ENCODE results near the gene ATP6AP2.
"Not testable (repeated sequence)": the region's sequence is repeated elsewhere in the genome, so short reads cannot be mapped to it uniquely, and the experiment has no call there.

ATP6AP2 gene

DNA sequence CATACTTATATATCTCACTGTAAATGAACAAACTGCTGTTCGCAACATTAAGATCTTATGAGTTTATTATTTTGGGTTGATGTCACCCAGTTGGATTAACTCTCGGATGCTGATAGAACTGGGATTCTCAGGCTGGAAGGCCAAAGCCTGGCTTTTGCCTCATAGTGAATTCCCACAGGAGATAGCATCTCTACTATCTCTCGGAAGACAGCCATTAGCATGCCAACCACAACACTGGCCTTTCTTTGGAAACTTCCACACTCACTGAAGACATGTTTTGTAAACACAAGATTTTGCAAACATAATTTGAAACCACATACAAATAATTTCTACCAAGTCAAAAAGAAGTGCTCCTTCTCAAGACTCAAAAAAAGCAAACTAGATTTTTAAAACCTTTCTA lies 4.5 kb upstream of the ATP6AP2 start:
- no peak for DNase-seq

DNA sequence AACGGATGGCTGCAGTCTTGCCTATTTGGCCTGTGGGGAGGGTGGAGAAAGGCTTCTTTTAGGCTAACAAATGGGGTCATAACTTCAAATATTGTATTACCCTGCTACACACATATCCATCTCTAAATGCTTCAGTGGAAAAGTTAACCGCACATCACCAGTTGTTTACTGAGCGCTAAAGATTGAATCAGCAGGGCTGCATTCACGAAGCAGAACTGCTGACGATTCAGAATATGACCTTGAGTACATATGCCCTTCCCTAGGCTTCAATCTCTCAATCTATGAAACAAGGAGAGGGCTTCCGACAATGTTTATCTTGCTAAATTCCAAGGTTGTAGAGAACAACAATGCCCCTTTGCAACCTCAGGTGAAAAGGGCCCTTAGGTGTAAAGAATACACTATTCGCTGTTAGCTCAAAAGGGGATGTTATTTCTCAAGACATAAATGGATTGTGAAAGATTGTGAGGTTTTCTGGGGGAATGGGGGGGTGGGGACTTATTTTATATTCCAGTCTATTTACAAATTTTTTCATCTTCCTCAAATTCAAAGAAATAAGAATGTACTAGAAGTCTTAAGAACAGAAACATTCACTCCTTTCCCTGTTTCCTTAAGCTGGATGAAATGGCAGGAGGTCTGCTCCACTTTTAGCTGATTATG lies 2.6 kb upstream of the ATP6AP2 start:
- peak; percentile 4 for DNase-seq

DNA sequence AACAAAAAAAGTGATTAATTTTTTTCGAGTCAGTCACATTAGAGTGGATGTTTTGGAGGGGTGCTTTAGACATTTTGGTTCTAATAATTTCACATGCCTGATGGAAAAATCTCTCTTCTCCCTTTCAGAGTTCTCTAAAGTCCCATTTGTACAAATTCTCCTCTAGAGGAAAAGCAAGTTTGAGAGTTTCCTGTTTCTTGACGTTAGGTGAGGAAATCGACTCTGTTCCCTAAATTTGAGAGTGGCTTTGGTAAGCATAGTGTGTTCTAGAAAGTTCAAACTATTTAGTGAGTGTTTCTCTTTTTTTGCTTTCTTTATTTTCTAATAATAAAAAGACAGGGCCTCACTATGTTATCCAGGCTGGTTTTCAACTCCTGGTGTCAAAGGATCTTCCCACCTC lies 1.6 kb upstream of the ATP6AP2 start:
- DNase-seq = no peak

DNA sequence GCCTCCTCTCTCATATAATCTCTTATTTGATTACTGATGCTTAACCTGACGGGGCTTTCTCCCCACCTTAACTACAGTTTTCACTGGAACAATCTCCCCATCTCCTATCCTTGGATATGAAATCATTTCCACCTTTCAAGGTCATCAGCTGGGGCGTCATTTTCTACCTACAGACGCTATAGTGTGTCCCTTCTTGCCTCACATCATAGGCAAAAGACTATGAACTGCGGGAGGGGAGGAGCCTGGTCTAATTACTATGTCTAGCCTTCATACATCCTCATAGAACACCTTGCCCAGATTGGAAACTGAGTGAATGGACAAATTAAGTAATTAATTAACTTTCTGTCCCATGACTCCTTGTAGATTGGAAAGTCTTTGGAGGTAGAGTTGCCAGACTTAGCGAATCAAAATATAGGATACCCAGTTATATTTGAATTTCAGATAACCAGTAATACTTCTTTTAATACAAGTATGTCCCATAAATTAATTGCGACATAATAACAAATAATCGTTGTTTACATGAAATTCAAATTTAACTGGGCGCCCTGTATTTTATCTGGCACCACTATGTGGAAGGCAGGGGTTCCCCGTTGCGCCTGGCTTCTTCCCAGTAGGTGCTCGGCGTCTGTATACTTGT lies 752 bp upstream of the ATP6AP2 start:
- DNase-seq = peak; percentile 55

DNA sequence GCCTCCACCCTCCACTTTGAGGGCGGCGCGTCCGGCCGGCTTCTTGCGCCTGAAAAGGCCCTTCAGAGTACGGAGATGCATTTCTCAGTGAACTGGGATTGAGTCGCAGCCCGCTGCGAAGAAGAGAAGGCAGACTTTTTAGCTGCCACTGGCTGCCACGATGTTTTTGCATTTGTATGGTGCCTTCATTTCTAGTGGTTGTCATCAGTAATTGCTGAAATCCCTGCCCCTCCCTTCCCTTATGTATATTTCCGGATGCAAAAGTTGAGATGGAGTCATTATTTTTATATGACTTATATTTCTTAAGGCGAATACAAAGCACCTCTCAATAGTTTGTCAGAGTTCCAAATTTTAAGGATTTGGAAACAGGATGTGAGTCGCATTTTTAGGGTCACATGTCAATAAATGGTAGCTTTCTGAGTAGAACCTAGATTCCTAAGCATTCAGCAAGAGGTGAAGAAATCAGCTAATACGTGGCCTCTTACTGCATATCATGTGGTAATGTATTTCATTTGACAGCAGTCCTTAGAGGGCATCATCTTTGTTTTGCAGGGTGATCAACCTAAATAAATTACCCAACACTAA lies 658 bp downstream of the ATP6AP2 start:
- DNase-seq = no peak

DNA sequence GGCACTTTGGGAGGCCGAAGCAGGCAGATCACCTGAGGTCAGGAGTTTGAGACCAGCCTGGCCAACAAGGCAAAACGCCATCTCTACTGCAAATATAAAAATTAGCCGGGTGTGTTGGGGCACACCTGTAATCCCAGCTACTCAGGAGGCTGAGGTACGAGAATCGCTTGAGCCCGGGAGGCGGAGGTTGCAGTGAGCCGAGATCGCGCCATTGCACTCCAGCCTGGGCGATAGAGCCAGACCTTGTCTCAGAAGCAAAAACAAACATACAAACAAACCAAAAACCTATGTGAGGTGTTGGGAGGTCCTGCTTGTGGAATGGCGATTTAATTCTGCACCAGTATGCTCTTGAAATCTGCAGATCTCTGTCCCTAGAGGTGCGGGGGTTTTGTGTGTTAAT lies 1.4 kb downstream of the ATP6AP2 start:
- DNase-seq = not testable (repeated sequence)

DNA sequence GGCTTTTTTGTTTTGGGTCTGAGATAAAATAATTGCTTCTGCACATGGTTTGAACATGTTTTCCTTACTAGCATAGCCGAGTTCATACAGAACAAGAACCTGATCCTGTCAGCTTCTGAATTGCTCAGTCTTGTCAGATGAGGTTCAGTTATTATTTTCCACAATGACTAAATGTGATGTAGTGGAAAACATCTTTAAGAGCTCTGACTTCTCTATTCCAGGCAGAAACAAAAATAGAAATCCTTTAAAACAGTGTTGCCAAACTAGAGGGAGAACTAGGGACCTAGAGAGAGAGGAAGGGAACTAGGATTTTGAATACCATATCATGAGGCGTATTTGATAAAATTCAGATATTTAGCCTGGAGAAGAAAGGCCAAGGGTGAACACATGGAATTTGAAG lies 2.0 kb downstream of the ATP6AP2 start:
- no peak for DNase-seq

DNA sequence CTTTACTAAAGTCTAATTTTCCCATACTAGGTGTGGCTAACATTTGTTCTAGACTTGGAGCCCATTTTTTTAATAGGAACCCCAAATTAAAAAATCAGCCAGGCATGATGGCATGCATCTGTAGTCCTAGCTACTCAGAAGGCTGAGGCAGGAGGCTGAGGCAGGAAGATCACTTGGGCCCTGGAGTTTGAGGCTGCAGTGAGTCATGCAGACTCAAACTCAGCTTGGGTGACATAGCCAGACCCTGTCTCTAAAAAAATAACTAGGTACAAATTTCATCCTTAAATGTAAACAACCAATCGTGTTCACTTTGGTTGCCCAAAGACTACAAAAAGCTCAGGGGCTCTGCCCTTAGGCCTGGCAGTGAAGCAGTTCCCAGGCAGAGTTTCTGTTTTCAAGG lies 6.9 kb downstream of the ATP6AP2 start:
- not testable (repeated sequence) for DNase-seq

DNA sequence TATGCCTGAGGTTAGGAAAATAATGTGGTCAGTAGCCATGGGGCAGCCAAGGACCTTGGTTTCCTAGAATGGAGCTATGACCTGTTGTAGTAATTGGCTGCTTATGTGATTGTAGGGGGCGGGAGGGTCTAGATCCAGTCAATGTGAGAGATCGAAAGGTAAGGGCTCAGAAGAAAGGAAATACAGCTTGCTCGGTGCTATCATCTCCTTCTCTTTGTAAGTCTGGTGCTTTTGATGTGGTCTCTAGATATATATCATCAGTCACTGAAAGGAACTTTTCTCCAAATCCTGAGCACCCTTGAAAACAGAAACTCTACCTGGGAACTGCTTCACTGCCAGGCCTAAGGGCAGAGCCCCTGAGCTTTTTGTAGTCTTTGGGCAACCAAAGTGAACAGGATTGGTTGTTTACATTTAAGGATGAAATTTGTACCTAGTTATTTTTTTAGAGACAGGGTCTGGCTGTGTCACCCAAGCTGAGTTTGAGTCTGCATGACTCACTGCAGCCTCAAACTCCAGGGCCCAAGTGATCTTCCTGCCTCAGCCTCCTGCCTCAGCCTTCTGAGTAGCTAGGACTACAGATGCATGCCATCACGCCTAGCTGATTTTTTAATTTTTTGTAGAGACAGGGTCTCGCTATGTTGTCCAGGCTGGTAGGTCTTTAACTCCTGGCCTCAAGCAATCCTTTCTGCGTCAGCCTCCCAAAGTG lies 9.0 kb downstream of the ATP6AP2 start:
- DNase-seq = not testable (repeated sequence)

DNA sequence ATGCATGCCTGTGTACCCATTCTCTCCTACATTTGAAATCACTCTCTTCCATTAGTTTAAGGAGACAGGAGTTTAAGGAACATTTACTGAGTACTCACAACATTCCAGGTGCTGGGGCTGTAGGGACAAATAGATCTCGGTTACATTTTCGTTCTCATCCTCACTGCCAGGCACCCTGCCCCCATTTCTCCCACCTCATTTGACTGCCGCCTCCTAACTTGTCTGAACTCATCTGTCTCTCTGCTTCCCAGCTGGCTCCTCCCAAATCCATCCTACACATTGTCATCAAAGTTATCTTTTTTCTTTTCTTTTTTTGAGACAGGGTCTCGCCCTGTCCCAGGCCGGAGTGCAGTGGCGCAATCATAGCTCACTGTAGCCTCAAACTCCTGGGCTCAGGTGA lies 22.7 kb downstream of the ATP6AP2 start:
- no peak for DNase-seq

DNA sequence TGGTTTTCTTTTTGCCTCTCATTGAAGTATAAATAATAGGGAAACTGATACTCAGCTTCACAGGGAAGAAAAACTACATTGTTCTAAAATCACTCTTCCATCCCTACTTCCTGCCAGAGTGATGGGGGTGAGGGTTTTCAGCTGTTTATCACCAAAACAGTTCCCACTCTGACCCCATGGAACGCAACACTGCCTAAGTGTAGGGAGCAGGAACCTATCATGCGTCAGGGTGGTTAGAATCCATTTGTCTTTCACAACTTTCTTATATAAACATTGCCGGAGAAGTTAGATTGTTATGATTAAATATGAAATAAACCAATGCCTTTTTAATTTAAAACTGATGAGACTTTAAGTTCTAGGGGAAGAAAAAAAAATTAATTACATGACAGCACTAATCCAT lies 26.6 kb downstream of the ATP6AP2 start:
- no peak for DNase-seq

DNA sequence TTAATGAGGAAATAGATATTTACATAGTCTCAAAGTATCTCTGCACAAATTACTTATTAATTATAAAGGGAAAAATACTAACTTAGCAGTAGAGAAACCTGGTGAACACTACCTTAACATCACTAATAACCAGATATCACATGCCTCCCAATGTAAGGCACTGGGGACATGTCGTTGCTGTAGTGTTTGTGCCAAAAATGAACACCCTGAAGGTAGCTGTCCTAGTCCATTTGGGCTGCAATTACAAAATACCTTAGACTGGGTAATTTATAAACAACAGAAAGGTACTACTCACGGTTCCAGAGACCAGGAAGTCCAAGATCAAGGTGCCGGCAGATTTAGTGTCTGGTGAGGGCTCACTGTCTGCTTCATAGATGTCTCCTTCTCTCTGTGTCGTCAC lies 31.7 kb downstream of the ATP6AP2 start:
- DNase-seq = no peak

DNA sequence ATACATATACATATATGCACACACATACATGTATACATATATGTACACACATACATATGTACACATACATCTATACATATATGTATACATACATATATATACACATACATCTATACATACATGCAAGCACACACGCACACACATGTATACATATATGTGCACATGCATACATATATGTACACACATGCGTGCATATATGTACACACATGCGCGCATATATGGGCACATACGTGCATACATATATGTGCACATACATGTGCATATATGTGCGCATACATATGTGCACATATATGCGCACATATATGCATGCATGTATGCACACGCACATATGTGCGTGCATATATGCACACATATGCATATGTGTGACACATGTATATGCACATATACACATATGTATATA lies 35.2 kb downstream of the ATP6AP2 start:
- DNase-seq = no peak

DNA sequence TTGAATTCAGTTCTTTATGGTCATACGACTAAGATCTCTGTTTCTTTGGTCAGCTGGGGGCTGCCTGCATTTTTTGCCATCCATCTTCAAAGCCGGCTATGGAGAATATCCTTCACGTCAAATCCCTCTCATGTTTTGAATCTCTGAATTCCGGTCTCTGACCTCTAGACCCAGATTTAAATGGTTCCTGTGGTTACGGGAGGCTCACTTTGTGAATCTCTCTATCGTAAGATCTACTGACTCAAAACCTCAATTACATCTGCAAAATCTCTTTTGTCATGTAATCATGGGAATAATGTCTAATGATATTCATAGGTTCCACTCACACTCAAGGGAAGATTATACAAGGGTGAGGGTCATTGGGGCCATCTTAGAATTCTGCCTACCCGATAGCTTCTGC lies 36.8 kb downstream of the ATP6AP2 start:
- DNase-seq = no peak

DNA sequence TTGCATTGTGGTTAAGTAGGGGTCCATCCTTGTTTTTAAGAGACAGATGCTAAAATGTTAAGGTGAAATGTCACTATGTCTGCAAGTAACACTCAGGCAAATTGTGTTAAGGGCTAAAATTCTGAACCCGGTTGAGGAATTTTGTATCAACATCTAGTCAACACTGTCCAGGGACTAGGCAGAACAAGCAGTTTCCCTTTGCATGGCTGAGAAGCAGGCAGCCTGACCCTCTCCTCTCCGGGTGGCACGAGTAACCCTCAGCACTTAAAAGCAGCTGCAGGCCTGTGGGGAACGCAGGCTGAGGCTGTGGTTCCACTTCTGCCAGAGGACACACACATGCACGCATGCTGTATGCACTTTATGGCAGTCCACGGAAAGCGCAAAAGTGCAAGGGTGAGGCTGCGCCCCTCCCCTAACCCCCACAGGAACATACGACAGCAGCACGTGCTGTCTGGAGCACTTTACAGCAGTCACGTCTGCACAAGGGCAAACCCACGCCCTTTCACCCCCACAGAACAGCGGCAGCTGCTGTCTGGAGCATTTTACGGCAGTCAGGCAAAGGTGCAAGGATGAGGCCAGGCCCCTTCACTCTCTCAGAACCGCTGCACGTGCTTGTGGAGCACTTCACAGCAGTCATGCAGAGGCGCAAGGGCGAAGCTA lies 41.8 kb downstream of the ATP6AP2 start:
- DNase-seq = peak; percentile 45

DNA sequence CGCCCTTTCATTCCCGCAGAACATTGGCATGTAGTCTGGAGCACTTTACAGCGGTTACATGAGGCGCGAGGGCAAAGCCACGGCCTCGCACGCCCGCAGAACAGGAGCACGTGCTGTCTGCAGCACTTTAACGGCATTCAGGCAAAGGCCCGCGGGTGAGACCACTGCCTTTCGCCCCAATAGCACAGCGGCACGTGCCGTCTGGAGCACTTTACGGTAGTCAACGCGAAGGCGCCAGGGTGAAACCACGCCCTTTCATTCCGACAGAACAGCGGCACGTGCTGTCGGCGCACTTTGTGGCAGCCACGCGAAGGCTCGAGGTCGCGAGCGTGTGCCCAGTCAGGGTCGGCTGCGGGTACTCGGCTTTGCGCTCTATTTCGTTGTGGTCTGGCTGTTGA lies 42.4 kb downstream of the ATP6AP2 start, which contains the start of gene MPC1L:
TSS of gene MPC1L (plus strand) at position 290 of the 398 bp plus-strand sequence. CDS start 138 bp downstream, outside the sequence.
- no peak for DNase-seq

DNA sequence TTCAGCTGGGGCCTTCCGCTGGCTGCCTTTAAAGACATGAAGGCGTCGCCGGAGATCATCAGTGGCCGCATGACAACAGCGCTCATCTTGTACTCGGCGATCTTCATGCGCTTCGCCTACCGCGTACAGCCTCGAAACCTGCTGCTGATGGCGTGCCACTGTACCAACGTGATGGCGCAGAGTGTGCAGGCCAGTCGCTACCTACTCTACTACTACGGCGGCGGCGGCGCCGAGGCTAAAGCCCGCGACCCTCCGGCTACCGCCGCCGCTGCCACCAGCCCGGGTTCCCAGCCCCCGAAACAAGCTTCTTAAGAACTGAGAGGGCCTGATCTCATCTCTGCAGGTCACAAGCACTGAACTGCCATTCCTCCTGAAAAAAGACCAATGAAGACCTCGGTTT lies 42.9 kb downstream of the ATP6AP2 start:
- DNase-seq = no peak

DNA sequence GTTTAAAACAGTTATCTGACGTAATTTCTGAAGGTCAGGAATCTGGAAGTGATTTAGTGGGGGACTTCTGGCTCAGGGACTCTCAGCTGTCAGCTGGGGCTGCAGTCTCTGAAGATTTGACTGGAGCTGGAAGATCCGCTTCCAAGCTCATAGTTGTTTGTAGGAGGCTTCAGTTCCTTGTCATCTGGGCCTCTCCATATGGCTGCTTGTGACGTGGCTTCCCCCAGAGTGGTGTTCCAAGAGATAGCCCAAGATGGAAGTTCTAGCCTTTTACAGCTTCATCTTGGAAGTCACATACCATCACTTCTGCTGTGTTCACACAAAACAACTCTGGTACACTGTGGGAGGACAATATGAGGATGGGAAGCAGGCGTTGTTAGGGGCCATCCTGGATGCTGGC lies 44.5 kb downstream of the ATP6AP2 start:
- no peak for DNase-seq

DNA sequence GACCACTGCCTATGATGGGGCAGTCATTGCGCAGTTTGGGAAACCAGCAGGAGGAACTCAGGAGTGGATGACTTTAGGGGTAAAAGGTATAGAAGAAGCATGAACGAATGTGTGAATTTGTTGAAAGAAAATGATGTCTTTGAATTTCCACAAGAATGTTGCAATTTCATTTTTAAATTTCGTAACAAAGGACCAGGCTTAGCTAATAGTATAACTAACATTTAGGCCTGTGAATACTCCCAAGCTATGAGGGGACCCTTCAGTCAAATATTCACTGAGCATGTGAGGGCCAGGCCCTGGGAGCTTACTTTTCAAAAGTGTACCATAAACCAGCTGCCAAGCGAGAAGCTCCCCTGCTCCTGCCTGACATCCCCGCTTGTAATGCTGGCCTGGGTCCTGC lies 47.7 kb downstream of the ATP6AP2 start:
- DNase-seq = no peak

DNA sequence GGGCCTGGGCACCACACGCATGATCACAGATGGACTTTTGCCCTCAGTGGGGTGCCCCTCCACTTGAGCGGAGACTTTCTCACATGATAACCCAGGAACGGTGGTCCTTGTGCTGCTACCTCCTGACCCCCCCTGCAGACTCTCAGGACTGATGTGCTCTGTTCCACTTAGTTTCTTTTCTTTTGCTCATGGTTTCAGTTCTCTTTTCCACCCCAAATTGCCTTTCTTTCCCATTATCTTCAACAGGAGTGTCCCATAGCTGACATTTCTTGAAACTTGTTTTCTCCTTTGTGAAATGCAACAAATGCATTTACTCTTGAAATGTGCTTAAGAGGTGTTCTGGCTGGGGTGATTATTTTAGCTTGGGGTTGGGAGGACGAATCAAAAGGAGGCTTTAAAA lies 51.4 kb downstream of the ATP6AP2 start:
- DNase-seq = no peak

DNA sequence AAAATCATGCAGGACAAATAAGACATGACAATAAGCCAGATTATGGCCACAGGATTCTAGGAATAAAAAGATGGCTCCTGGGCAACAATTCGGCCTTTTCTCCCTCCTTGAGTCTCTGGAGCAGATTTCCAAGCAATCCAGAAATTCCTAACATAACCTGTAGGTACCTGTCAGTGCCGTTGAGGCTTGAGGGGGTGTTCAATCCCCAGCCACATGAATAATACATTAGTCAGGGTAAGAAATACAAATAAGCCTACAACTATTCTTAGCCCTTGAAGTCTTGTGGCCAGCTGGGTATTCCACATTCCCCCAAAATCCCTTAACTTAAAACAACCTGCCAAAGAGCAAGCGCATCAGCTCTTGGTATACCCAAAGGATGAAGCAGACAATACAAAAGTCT lies 56.9 kb downstream of the ATP6AP2 start:
- no peak for DNase-seq

DNA sequence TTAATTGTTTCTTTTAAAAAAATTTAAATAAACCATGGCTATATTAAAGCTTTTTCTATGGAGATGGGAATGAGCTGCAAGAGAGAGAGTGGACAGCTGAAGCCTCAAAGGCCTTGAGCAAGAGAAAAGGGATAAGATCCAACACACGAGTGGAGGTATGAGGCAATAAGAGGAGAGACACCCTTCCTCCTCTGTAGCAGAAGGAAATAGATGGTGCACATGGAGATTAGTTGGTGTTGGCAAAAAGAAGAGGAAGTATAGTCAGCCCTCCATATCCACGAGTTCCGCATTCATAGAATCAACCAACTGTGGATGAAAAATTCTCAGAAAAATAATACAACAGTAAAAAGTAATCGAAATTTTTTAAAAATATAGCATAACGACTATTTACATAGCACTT lies 63.4 kb downstream of the ATP6AP2 start:
- no peak for DNase-seq

DNA sequence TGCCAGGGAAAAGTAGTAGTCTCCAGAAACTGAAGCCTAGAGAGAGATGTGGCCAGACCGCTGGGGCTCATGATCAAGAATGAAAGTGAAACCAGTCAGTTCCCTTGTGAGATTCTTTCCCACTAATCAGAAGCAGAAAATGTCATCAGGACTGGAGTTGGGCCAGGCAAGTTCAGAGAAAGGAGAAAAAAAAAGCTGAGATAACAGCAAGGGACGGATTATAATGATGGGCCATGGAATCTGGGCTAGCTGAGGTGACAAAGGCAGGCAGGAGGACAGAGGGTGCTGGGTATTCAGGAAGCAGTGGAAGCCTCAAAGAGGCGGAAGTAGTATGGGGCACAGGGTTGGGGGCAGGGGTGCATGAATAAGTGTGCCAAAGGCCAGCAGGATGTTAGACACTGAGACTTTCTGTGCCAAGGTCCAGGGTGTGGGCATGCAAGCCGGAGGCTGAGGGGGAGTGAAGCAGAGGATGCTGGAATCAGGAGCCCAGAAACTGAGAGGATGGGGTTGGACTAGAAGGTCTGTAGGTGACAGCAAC lies 64.1 kb downstream of the ATP6AP2 start:
- DNase-seq = peak; percentile 8
